ENCODE results near the gene STARD8. TPM values are rescaled to one million over a fixed set of nuclear protein-coding genes. Genes with fewer than 3 reads are reported as not detected.

The STARD8 gene
- total and polyA plus RNA-seq, 3 donors from 2014 or later, result 2.3 to 4.0 (median 3.1) TPM

- H3K9me3 ChIP-seq, result no peaks in the 10 kb centered on the region
- no peak for TF ChIP-seq CTCF (IDR thresholded peaks at IDR 0.05)
- TF ChIP-seq POLR2A (IDR thresholded peaks at IDR 0.05), result no peak
- H3K4me3 ChIP-seq, result no peak overlapping the region
- 94% methylated on average over 2 of the region's 2 CpGs; no CpG with 5 or more reads in 1 of the 2 donors for WGBS, 2 donors
- no peaks in the 10 kb centered on the region for H3K36me3 ChIP-seq (ENCODE audit: low read depth, missing control alignments)
- H3K27me3 ChIP-seq, result no peaks in the 10 kb centered on the region
- no peak overlapping the region for H3K27ac ChIP-seq
- no peaks in the 10 kb centered on the region for H3K4me1 ChIP-seq
- no peak for DNase-seq
- intact Hi-C loops (cut with DNase I; ENCODE audit: low total_unique reads), result no loop called here
Measured at GRCh38 chrX:68753218-68753617, 105.8 kb downstream of the STARD8 start.

- intact Hi-C loops (cut with DNase I; ENCODE audit: low total_unique reads), result no loop called here
- Histone ChIP-seq H3K4me3 (no peak overlapping the region), H3K27me3 (no peaks in the 10 kb centered on the region), H3K4me1 (no peaks in the 10 kb centered on the region), H3K9me3 (no peaks in the 10 kb centered on the region), H3K36me3 (ENCODE audit: low read depth, missing control alignments) (no peaks in the 10 kb centered on the region), H3K27ac (no peak overlapping the region)
- 85 to 96% methylated on average over 6 to 7 of the region's 7 CpGs for WGBS, 2 donors
- DNase-seq, result no peak
- TF ChIP-seq CTCF (IDR thresholded peaks at IDR 0.05) (no peak), POLR2A (IDR thresholded peaks at IDR 0.05) (no peak)
Measured at GRCh38 chrX:68754406-68754805, 106.9 kb downstream of the STARD8 start.

- no peak overlapping the region for H3K27ac ChIP-seq
- 42 to 63% methylated on average over 2 to 3 of the region's 3 CpGs for WGBS, 2 donors
- H3K4me3 ChIP-seq, result no peak overlapping the region
- no peaks in the 10 kb centered on the region for H3K9me3 ChIP-seq
- H3K4me1 ChIP-seq, result no peaks in the 10 kb centered on the region
- no peaks in the 10 kb centered on the region for H3K36me3 ChIP-seq (ENCODE audit: low read depth, missing control alignments)
- no peak for TF ChIP-seq CTCF (IDR thresholded peaks at IDR 0.05)
- TF ChIP-seq POLR2A (IDR thresholded peaks at IDR 0.05), result no peak
- intact Hi-C loops (cut with DNase I; ENCODE audit: low total_unique reads), result no loop called here
- DNase-seq, result peak; percentile 15
- H3K27me3 ChIP-seq, result no peaks in the 10 kb centered on the region
Measured at GRCh38 chrX:68755616-68756125, 108.2 kb downstream of the STARD8 start.

- 51 to 71% methylated on average over 3 to 4 of the region's 4 CpGs for WGBS, 2 donors
- H3K36me3 ChIP-seq (ENCODE audit: low read depth, missing control alignments), result no peaks in the 10 kb centered on the region
- H3K4me1 ChIP-seq, result no peaks in the 10 kb centered on the region
- intact Hi-C loops (cut with DNase I; ENCODE audit: low total_unique reads), result no loop called here
- H3K4me3 ChIP-seq, result no peak overlapping the region
- no peaks in the 10 kb centered on the region for H3K9me3 ChIP-seq
- no peaks in the 10 kb centered on the region for H3K27me3 ChIP-seq
- peak overlapping the region in 1 of 2 donors; percentile 50 for H3K27ac ChIP-seq
- peak; percentile 19 for DNase-seq
- TF ChIP-seq POLR2A (IDR thresholded peaks at IDR 0.05), result no peak
- TF ChIP-seq CTCF (IDR thresholded peaks at IDR 0.05), result no peak
Measured at GRCh38 chrX:68757331-68757730, 109.9 kb downstream of the STARD8 start.

- no peak for TF ChIP-seq CTCF (IDR thresholded peaks at IDR 0.05)
- TF ChIP-seq POLR2A (IDR thresholded peaks at IDR 0.05), result no peak
- Histone ChIP-seq H3K36me3 (ENCODE audit: low read depth, missing control alignments) (no peaks in the 10 kb centered on the region), H3K9me3 (no peaks in the 10 kb centered on the region), H3K4me1 (no peaks in the 10 kb centered on the region), H3K27ac (no peak overlapping the region), H3K4me3 (no peak overlapping the region), H3K27me3 (no peaks in the 10 kb centered on the region)
- WGBS, 2 donors, result 33% methylated on average over 2 of the region's 2 CpGs; no CpG with 5 or more reads in 1 of the 2 donors
- DNase-seq, result no peak
- intact Hi-C loops (cut with DNase I; ENCODE audit: low total_unique reads), result no loop called here
Measured at GRCh38 chrX:68757731-68758130, 110.3 kb downstream of the STARD8 start.

All from testis (tissue), 3 donors.